ENCODE measurements around the gene CDKN1B. TPM values are rescaled to one million over a fixed set of nuclear protein-coding genes. Genes with fewer than 3 reads are reported as not detected.

The CDKN1B gene
- total RNA-seq: 79.2 TPM

DNA sequence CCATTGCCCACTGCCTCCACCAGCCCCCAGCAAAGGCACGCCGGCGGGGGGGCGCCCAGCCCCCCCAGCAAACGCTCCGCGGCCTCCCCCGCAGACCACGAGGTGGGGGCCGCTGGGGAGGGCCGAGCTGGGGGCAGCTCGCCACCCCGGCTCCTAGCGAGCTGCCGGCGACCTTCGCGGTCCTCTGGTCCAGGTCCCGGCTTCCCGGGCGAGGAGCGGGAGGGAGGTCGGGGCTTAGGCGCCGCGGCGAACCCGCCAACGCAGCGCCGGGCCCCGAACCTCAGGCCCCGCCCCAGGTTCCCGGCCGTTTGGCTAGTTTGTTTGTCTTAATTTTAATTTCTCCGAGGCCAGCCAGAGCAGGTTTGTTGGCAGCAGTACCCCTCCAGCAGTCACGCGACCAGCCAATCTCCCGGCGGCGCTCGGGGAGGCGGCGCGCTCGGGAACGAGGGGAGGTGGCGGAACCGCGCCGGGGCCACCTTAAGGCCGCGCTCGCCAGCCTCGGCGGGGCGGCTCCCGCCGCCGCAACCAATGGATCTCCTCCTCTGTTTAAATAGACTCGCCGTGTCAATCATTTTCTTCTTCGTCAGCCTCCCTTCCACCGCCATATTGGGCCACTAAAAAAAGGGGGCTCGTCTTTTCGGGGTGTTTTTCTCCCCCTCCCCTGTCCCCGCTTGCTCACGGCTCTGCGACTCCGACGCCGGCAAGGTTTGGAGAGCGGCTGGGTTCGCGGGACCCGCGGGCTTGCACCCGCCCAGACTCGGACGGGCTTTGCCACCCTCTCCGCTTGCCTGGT, at the start of gene CDKN1B:
CDKN1B (plus strand) TSS at position 576 of the 793 bp plus-strand sequence. CDS start 472 bp downstream, outside the sequence.
- DNase-seq: peak; percentile 77

- no peak for DNase-seq
Measured at GRCh38 chr12:12668005-12668404, 49.2 kb upstream of the CDKN1B start.

GRCh38 chr12:12669020-12669419, 48.1 kb upstream of the CDKN1B start:
- DNase-seq: no peak

GRCh38 chr12:12671850-12672660, 45.1 kb upstream of the CDKN1B start:
- no peak for DNase-seq

DNA sequence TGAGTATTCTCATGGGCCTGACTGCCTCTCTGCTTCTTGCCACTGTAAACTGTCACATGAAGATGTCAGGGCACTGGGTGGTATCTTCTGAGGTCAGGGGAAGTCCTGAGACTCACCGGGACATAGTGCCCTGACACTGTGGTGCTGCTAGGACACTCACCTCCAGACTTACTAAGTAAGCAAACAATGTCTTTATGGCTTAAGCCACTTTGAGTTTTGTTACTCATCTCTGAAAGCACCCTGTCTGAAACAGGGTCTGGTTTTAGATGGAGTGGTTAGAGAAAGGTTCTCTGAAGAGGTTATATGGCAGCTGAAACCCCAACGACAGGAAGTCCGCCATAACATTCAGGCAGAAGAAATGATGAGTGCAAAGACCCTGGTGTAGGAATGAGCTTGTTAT, 43.9 kb upstream of the CDKN1B start:
- no peak for DNase-seq

DNA sequence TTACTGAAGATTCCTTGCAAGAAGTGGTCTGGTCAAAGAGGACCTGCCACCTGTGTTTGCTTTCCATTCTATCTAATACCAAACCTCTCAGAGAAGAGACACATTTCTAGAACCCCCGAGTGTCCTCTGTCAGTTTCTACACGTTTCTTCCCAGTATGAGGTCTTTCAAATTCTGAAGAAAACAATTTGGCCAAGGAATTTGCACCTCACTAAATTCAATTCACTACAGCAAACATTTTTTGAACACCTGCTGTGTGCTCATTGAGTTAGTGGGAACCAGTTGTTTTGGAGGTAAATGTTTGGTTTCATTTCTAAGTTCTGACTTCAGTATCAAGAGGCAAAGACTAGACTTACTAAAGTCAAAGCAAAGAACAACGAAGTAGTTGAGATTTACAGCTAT, 40.6 kb upstream of the CDKN1B start:
- no peak for DNase-seq

DNA sequence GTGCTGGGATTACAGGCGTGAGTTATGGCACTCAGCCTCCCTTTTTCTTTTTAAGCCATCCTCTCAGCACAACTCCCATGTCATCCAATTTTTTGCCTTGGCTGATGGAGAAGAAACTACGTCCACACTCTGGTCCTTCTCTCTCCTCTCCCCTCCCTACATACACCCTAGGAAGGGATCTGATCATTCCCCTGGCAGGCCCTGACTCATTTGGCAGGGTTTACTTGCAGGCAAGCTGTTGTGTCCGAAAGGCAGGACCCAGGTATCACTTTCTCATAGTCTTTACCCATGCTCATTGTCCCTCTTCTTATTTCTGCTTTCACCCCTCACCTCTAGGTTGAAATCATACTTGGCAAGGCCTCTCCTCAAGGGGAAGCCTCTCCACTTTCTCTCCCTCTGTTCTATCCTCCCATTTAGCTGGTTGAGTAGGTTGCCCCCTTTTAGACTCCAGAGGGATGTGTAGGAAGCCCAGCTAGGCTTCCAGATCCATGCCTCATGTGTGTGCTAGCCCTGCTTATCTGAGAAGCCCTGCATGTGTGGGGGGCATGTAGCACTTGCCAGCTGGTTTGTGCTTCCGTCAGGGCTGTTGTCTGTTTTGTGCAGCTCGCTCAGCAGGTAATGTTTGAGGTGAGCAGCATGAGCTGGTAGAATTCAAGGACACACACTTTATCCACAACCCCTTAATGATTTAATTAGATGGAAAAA, 36.0 kb upstream of the CDKN1B start:
- DNase-seq: no peak

GRCh38 chr12:12682284-12682683, 34.9 kb upstream of the CDKN1B start:
- DNase-seq: no peak

DNA sequence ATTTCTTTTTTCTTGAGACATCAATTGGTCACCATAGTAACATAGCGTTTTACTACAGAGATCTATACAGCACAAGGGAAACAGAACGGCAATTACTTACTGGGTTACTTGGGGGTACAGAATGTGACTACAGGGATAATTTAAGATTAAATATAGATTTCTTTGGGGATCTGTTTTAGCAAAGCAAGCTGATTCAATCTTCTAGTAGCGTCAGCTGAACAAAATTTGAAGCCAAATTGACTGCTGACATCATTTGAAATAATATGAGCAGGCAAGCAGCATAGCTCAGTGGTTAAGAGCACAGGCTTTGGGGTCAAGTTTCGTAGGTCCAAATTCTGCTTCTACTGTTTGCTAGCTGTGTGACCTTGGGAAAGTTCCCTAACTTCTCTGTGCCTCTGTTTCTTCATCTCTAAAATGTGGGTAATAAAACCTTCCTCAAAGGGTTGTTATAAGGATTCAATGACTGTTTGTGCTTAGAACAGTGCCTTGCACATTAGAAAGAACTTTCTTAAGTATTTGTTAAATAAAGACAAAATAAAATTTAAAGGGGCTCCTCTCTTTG, 34.0 kb upstream of the CDKN1B start:
- DNase-seq: no peak

GRCh38 chr12:12683725-12684124, 33.4 kb upstream of the CDKN1B start:
- DNase-seq: no peak

DNA sequence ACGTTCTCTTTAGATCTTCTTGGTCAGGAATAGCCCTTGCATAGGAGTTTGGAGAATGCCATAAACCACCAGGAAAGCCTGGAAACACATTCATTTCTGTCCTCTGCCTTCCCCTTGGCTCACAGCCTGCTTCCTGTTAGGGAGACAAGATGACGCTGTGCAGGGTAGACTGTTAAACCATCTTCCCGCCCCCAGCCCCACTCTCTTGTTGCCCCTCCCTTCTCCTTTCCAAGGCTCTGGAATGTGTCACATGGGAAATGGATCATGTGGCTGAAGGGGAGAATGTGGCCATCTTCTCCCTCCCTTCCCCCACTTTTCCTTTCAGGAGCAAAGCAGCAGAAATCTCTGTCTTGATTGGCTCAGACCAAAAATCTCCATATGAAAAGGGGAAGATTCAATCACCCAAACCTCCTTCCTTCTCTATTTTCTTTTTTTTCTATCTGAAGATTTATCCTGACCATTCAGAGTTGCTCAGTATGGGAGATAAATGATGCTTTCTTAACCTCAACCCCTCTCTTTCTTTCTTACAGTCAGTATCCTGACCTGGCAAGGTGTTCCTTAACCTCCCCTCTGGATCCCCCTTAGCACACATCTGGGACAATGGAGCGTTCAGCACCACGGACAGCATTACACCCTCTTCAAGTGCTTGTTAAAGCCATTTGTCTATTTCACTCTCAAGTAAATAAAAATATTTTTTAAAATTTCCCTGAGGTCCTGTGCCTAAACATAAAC, 32.6 kb upstream of the CDKN1B start:
- DNase-seq: no peak

- no peak for DNase-seq
Measured at GRCh38 chr12:12685305-12685704, 31.9 kb upstream of the CDKN1B start.

DNA sequence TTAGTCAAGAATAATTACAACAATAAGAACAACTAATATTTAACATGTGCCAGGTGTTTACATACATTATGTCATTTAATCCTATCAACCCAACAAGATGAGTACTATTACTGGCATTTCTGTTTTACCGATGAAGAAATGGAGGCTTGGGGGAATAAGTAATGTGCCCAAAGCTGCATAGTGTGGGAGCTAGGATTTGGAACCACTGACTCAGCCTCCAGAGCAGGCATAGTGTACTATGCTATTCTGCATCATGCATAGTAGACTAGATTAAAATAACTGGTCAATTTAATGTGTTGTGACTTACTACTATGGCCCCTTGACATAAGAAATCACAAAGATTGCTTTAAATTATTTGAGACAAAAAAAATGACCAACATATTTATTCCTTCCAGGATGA, 30.7 kb upstream of the CDKN1B start:
- DNase-seq: no peak

GRCh38 chr12:12686925-12687324, 30.2 kb upstream of the CDKN1B start:
- no peak for DNase-seq

- no peak for DNase-seq
Measured at GRCh38 chr12:12689647-12690300, 27.4 kb upstream of the CDKN1B start.

GRCh38 chr12:12691549-12691948, 25.6 kb upstream of the CDKN1B start:
- no peak for DNase-seq

DNA sequence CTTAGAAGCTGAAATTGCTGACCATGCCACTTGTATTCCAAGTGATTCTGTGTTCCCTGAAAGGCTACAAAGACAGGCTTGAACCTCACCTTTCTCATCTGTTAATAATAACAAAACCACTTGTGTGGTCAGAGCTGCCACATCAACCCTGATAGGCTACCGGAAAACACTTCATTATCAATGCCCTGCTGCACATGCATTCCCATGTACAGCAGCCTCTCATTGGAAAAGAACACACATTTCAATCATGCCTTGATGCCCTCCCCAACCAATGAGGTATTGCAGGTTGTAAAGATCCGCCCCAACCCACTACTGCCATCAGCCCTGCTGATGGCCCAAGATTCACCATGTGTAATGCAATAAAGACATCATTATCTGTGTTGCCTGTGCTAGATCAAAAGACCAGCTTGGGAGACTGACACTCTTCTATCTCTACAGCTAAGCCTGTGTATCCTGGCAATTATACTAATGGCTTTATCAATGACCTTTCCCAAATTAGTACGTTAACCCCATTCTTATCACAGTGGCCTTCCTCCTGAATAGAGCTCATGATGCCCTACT, 24.0 kb upstream of the CDKN1B start:
- DNase-seq: no peak

- DNase-seq: peak; percentile 84
Measured at GRCh38 chr12:12696562-12697383, 20.4 kb upstream of the CDKN1B start.

DNA sequence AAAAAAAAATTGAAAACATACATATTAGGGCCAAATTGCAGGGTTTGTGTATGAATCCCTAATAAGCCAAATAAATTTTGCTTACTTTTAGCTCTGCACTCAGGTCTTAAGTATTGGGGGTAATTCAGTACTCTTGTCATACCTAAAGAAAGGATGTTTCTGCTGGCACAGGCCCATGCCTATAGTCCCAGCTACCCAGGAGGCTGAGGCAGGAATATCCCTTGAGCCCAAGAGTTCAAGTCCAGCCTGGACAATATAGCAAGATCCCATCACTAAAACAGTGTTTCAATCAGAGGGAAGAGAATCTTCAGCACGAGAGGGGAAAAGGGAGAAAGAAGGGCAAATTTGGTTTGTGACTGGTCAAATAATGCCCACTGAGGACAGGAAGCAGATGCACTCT, 17.8 kb upstream of the CDKN1B start:
- DNase-seq: no peak

DNA sequence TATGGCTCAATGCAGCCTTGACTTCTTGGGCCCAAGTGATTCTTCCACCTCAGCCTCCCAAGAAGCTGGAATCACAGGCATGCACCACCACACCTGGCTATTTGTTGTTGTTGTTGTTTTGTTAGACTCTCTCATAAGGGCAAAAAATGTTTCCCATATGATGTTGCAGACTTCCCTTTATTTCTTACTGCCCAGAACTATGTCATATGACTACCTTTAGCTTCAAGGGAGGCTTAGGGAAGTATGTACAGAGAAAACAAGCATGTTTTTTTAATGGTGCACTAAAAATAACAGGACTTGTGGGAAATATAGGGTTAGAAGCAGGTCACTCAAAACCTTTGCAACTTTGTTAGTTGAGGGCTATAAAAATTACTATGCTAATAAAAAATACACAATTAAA, 16.9 kb upstream of the CDKN1B start:
- no peak for DNase-seq

Measured in skin of body (tissue), 2 donors.